Suprapubic skin (tissue), 4 donors: ENCODE measurements around the gene DKKL1. TPM values are rescaled to one million over a fixed set of nuclear protein-coding genes. Genes with fewer than 3 reads are reported as not detected.
A peak's percentile ranks its signal among the peaks of the same experiment; 100 is the strongest.
"Not testable (repeated sequence)": the region's sequence is repeated elsewhere in the genome, so short reads cannot be mapped to it uniquely, and the experiment has no call there.

Experiments used
- DNase-seq, 2 donors: peaks; one replicate each; pipeline ENCODE4 v3.0.0-alpha.2; 2019; ENCODE audit warnings: low spot score in 2 of 2
- H3K27ac ChIP-seq: fragments of 200-600 bp; sonication (generic); one replicate; pipeline ENCODE4 v1.5.1; 2019
- H3K27me3 ChIP-seq: fragments of 200-600 bp; sonication (generic); one replicate; pipeline ENCODE4 v1.5.1; 2019
- H3K36me3 ChIP-seq: fragments of 200-600 bp; sonication (generic); one replicate; pipeline ENCODE4 v1.5.1; 2019
- H3K4me1 ChIP-seq: fragments of 200-600 bp; sonication (generic); one replicate; pipeline ENCODE4 v1.5.1; 2019
- H3K4me3 ChIP-seq: fragments of 200-600 bp; sonication (generic); one replicate; pipeline ENCODE4 v1.5.1; 2019; ENCODE audit warnings: mild to moderate bottlenecking
- H3K9me3 ChIP-seq: fragments of 200-600 bp; sonication (generic); one replicate; pipeline ENCODE4 v1.5.1; 2019
- EP300 ChIP-seq: sonication (generic); formaldehyde crosslinking; IDR thresholded peaks from one replicate; pipeline ENCODE4 v1.6.1; 2017; ENCODE audit warnings: antibody characterized with exemption
- POLR2A ChIP-seq, 2 donors: fragments of 450-650 bp; IDR thresholded peaks; one replicate each; pipeline ENCODE4 v1.6.1; 2017; ENCODE audit warnings: antibody characterized with exemption in 2 of 2, mild to moderate bottlenecking in 2 of 2, moderate library complexity in 2 of 2
- POLR2AphosphoS5 ChIP-seq, 3 donors: sonication (generic); formaldehyde crosslinking; IDR thresholded peaks; one replicate each; pipeline ENCODE4 v1.6.1; 2017; ENCODE audit warnings: antibody characterized with exemption in 3 of 3
- WGBS: methylation state at CpG from one replicate; pipeline ENCODE4 v1.1.5; 2018; 5-methylcytosine and 5-hydroxymethylcytosine counted together
- total RNA-seq, 4 donors: library from RNA; depleted of rRNA; stranded (reverse); fragments of >200 nt; gene quantifications; one replicate each; pipeline ENCODE4 v1.1.0, GENCODE V29; 2016
- TF ChIP-seq, protein P1 (sequence below), 2 donors: fragments of 200-600 bp in 1 of 2; fragments of 450-650 bp in 1 of 2; sonication (generic) in 1 of 2; IDR thresholded peaks; one replicate each; pipeline ENCODE4 v1.5.1; 2016 to 2019; ENCODE audit warnings: antibody characterized with exemption in 2 of 2, mild to moderate bottlenecking in 1 of 2, moderate library complexity in 1 of 2

Gene DKKL1
- not detected for total RNA-seq

DNA sequence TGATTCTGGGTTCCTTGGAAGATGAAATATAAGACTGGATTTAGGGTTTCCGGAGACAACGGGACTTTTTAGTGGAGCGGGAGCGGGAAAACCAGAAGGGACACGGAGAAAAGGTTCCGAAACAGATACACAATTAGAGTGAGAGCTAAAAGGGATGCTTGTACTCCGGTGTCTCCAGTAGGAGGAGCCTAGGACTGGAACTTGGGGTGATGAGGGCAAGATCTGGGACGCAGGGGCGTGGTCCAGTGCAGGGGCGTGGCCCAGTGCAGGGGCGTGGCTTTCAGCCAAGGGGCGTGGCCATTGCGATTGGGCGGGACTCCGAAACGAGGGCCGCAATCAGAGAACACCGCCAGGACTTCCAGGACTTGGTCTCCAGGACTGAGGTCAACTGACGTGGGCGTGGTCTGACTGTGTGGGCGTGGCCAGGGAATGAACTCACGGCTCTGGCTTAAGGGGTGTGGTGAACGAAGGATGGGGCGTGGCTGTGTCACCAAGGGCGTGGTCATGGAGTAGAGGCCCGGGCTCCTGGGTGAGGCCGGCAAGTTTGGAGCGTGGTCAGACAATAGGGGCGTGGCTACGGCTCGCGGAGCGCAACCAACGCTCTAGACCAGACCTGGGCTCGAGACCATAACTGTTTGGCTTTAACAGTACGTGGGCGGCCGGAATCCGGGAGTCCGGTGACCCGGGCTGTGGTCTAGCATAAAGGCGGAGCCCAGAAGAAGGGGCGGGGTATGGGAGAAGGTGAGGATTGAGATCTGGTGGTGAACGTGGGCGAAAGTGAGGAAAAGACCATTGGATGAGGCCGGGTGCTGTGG, at the start of gene DKKL1:
Gene DKKL1, plus strand, starts transcription at position 610 of the 815 bp plus-strand sequence. Its CDS starts 122 bp downstream, at position 732.
- H3K4me3 ChIP-seq = peak within 1 kb of the TSS; percentile 79
- peak within 1 kb of the TSS; percentile 93 for H3K27ac ChIP-seq
- 3% methylated on average over 41 of the region's 46 CpGs for WGBS
- H3K27me3 ChIP-seq = no peaks in the 10 kb centered on the region
- peaks cover 8% of the 10 kb centered on the region for H3K36me3 ChIP-seq
- H3K4me1 ChIP-seq = peaks cover 39% of the 10 kb centered on the region
- TF ChIP-seq EP300 = no peak
- TF ChIP-seq POLR2A (IDR thresholded peaks at IDR 0.05) = peak in 1 of 2 donors; percentile 44
- peak in 1 of 3 donors; percentile 18 for TF ChIP-seq POLR2AphosphoS5 (IDR thresholded peaks at IDR 0.05)
- H3K9me3 ChIP-seq = no peaks in the 10 kb centered on the region
- DNase-seq = peak; percentile 100

DNA sequence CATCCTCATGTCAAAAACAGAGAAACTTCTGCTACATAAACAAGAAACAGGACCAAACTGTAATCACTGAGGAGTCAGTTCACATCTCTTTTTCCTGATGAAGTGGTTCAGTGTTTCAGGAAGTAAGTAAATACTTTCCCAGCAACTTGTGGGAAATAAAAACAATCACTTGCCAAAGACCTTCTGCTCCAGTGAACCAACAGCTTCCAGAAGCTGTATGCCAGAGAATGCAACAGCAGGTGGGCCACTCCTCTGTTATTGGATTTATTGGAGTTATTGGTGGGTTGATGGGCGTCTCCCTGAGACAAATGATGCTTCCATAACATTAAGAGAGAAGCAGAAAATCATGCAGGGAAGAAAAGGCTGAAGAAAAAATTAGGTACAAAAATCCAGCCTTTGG, 48.6 kb upstream of the DKKL1 start:
- no peaks in the 10 kb centered on the region for H3K9me3 ChIP-seq
- no peaks in the 10 kb centered on the region for H3K27me3 ChIP-seq
- DNase-seq = no peak
- WGBS = 86% methylated on average over 1 of the region's 1 CpG
- peaks cover 6% of the 10 kb centered on the region for H3K36me3 ChIP-seq
- no peak for TF ChIP-seq EP300
- TF ChIP-seq, protein P1, sequence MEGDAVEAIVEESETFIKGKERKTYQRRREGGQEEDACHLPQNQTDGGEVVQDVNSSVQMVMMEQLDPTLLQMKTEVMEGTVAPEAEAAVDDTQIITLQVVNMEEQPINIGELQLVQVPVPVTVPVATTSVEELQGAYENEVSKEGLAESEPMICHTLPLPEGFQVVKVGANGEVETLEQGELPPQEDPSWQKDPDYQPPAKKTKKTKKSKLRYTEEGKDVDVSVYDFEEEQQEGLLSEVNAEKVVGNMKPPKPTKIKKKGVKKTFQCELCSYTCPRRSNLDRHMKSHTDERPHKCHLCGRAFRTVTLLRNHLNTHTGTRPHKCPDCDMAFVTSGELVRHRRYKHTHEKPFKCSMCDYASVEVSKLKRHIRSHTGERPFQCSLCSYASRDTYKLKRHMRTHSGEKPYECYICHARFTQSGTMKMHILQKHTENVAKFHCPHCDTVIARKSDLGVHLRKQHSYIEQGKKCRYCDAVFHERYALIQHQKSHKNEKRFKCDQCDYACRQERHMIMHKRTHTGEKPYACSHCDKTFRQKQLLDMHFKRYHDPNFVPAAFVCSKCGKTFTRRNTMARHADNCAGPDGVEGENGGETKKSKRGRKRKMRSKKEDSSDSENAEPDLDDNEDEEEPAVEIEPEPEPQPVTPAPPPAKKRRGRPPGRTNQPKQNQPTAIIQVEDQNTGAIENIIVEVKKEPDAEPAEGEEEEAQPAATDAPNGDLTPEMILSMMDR (IDR thresholded peaks at IDR 0.05) = no peak
- TF ChIP-seq POLR2A (IDR thresholded peaks at IDR 0.05) = no peak
- TF ChIP-seq POLR2AphosphoS5 (IDR thresholded peaks at IDR 0.05) = no peak
- H3K4me1 ChIP-seq = no peaks in the 10 kb centered on the region
- H3K27ac ChIP-seq = no peak overlapping the region
- no peak overlapping the region for H3K4me3 ChIP-seq

DNA sequence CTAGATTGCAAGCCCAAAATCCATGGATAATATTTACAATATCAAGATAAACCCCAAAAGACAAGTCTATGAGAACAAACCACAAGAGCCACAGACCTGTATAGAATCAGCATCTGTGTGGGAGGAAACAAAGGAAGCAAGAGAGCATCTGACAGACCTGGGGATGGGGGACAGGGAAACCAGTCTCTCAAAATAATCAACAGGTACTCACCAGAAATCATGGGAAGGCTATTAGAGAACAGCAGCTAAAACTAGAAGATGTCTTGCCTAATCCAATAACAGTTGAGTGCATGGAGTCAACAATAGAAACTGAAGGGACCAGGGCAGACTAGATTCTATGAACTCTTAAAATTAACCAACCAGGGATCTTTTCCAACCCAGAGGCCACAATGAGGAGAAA, 47.4 kb upstream of the DKKL1 start:
- no peak for DNase-seq
- TF ChIP-seq POLR2A (IDR thresholded peaks at IDR 0.05) (no peak), EP300 (no peak), POLR2AphosphoS5 (IDR thresholded peaks at IDR 0.05) (no peak)
- TF ChIP-seq, protein P1 (IDR thresholded peaks at IDR 0.05) = no peak
- Histone ChIP-seq H3K36me3 (no peaks in the 10 kb centered on the region), H3K4me3 (no peak overlapping the region), H3K4me1 (no peaks in the 10 kb centered on the region), H3K27me3 (no peaks in the 10 kb centered on the region), H3K9me3 (no peaks in the 10 kb centered on the region), H3K27ac (no peak overlapping the region)

DNA sequence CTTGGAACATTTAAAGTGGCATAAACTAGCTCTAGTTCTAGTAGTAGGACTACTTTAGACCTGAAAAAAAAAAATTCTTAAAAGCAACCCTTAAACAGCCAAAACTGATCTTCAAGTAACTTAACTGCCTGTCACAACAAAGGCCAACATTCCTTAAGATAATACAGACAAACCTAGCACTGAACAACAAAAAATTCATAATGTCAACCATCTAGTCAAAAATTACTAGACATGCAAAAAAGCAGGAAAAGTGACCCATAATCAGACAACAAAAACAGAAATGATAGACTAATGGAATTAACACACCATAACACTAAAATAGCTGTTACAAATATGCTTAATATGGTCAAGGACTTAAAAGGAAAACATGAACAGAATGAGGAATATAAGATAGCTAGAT, 45.4 kb upstream of the DKKL1 start:
- TF ChIP-seq POLR2A (IDR thresholded peaks at IDR 0.05) = no peak
- TF ChIP-seq, protein P1 (IDR thresholded peaks at IDR 0.05) = no peak
- H3K27ac ChIP-seq = no peak overlapping the region
- no peak for DNase-seq

DNA sequence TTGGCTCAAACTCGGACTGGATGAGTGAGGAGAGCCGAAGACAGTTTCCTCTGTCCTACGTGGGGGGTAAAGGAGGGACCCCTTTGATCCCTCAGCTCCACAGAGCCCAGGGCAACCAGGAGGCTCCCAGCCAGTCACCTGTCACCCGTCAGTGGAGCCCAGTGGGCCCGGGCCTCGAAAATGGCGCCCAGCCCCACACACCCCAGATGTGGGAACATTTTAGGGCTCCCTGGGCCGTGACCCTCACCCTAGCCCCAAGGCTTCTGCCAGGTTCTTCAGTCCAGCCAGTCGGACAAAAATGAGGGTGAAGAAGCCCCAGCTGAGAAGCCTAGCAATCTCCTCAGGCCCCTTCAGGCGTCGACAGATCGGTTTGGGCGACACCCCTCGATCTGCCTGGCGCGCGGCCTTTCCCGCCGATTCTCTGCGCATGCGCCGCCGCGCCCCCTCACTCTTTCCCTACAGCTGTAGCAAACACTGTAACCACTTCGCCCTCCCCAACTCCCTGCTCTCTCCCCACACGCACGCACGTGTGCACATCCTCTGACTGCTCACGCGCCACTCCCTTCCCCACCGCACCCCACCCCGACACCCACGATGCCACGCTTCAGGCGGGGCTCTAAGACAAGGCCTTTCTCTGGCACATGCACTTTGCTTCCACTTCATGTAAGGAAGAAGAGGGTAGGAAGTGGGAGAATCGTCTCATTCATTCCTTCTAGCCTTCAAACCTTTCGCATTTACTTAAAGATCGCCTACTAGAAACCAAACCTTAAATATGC, 38.7 kb upstream of the DKKL1 start, which contains the start of gene SLC6A16:
Gene SLC6A16, minus strand, starts transcription at position 391 of the 776 bp plus-strand sequence. CDS start 13,844 bp downstream, outside the sequence.
- Histone ChIP-seq H3K9me3 (no peaks in the 10 kb centered on the region), H3K27ac (no peak within 1 kb of the TSS), H3K4me1 (no peaks in the 10 kb centered on the region), H3K36me3 (no peaks in the 10 kb centered on the region), H3K4me3 (no peak within 1 kb of the TSS), H3K27me3 (no peaks in the 10 kb centered on the region)
- 94% methylated on average over 32 of the region's 38 CpGs for WGBS
- DNase-seq = no peak
- no peak for TF ChIP-seq POLR2AphosphoS5 (IDR thresholded peaks at IDR 0.05)
- TF ChIP-seq, protein P1 (IDR thresholded peaks at IDR 0.05) = no peak
- TF ChIP-seq POLR2A (IDR thresholded peaks at IDR 0.05) = no peak
- TF ChIP-seq EP300 = no peak

More for the DNA sequence above, 45.4 kb upstream of the DKKL1 start:
- no peaks in the 10 kb centered on the region for H3K9me3 ChIP-seq
- H3K4me1 ChIP-seq = no peaks in the 10 kb centered on the region
- no peak overlapping the region for H3K4me3 ChIP-seq
- H3K36me3 ChIP-seq = no peaks in the 10 kb centered on the region
- no peaks in the 10 kb centered on the region for H3K27me3 ChIP-seq

DNA sequence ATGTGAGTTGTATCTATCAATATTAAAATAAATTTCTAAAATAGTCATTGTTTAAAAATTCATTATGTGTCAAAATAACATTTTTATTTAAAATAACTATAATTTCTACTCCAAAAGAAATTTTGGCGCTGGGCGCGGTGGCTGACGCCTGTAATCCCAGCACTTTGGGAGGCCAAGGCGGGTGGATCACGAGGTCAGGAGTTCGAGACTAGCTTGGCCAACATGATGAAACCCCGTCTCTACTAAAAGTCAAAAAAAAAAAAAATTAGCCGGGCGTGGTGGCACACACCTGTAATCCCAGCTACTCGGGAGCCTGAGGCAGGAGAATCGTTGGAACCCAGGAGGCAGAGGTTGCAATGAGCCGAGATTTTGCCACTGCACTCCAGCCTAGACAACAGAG, 37.9 kb upstream of the DKKL1 start:
- not testable (repeated sequence) for H3K4me1 ChIP-seq, H3K36me3 ChIP-seq, H3K4me3 ChIP-seq, H3K27me3 ChIP-seq, H3K9me3 ChIP-seq, H3K27ac ChIP-seq, DNase-seq
- WGBS = 89% methylated on average over 13 of the region's 13 CpGs
